ENCODE data around the gene SASH3. TPM values are rescaled to one million over a fixed set of nuclear protein-coding genes. Genes with fewer than 3 reads are reported as not detected.

Gene SASH3
- total RNA-seq, 1 experiment from 2014 or later, result 0.42 TPM

DNA sequence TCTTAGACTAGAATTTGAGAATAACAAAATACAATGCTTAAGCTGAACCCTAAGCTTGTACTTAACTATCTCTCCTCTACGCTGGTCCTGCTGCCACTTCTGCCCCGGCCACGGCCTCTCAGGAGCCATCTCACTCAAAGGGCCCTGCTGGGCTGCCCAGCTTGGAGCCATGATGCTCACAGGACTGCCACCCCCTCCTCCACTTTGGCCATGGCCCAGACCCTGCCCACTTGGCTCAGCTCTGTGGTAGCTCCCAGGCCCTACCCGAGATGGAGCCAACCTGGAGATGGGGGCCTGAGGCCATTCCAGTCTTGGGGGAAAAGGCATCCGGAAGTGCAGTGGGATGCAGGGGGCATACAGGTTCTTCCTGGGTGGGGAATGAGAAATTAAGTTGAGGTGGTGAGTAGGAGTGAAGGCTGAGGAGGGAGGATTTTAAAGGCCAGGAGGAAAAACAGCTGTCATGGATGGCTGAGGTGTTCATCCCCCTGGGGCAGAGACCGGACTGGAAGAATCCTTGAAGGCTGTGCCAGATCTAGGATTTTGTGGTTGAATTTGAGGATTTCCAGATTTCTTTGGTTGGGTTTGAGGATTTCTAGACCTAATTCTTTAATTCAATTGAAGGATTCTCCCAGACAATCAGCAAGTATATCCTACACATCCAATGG lies 824 bp downstream of the SASH3 start:
- H3K4me3 ChIP-seq (replicated peaks in 1 of 2; ENCODE audit: low read depth in 1 of 2, low read length in 2 of 2), result no peak overlapping the region
- ATAC-seq (no peak), DNase-seq (ENCODE audit: low read depth, low spot score) (no peak)
- no peak overlapping the region for H3K4me2 ChIP-seq (ENCODE audit: low read length)
- no peaks in the 10 kb centered on the region for H3K4me1 ChIP-seq (ENCODE audit: control insufficient read depth in 1 of 2, insufficient read depth in 2 of 2, low read length in 2 of 2)
- ChIA-PET RAD21 (ENCODE audit: low non-redundant PET in 1 of 2, low total read pairs in 2 of 2, uncharacterized antibody in 2 of 2, unreplicated experiment in 2 of 2) (no interaction called here), POLR2A (no interaction called here), CTCF (no interaction called here)
- intact Hi-C loops (cut with micrococcal nuclease), result no loop called here
- no peak overlapping the region for H3K9ac ChIP-seq (ENCODE audit: low read length)
- H3K9me3 ChIP-seq (ENCODE audit: control insufficient read depth in 1 of 2, insufficient read depth in 1 of 2, low read depth in 1 of 2, low read length in 2 of 2), result no peaks in the 10 kb centered on the region
- no TSS peak for BruUV-seq (replicated peaks)
- H3K9me2 ChIP-seq (ENCODE audit: insufficient read depth), result no peaks in the 10 kb centered on the region
- no peaks in the 10 kb centered on the region for H4K20me1 ChIP-seq (ENCODE audit: insufficient read depth)
- H3K79me2 ChIP-seq (ENCODE audit: insufficient read depth, low read length), result no peaks in the 10 kb centered on the region
- no peak overlapping the region for H3K27ac ChIP-seq (ENCODE audit: low read depth, low read length)
- H3K36me3 ChIP-seq (ENCODE audit: control insufficient read depth in 1 of 2, insufficient read depth in 2 of 2, low read length in 2 of 2), result no peaks in the 10 kb centered on the region
- TF ChIP-seq EGR1 (IDR thresholded peaks at IDR 0.05; ENCODE audit: low read depth), result no peak
- no peak for TF ChIP-seq SRF (IDR thresholded peaks at IDR 0.05; ENCODE audit: low read depth)
- TF ChIP-seq RAD21 (IDR thresholded peaks at IDR 0.05; ENCODE audit: low read depth), result no peak
- TF ChIP-seq EZH2phosphoT487 (IDR thresholded peaks at IDR 0.05; ENCODE audit: borderline replicate concordance), result no peak
- TF ChIP-seq, protein P1, sequence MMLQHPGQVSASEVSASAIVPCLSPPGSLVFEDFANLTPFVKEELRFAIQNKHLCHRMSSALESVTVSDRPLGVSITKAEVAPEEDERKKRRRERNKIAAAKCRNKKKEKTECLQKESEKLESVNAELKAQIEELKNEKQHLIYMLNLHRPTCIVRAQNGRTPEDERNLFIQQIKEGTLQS (IDR thresholded peaks at IDR 0.05), result no peak
- no peak for TF ChIP-seq SP1 (IDR thresholded peaks at IDR 0.05; ENCODE audit: low read depth)
- no peak for TF ChIP-seq CEBPB (IDR thresholded peaks at IDR 0.05; ENCODE audit: low read depth)
- no peak for TF ChIP-seq ELF1 (IDR thresholded peaks at IDR 0.05; ENCODE audit: borderline replicate concordance, low read depth)
- no peak for TF ChIP-seq SIN3A (IDR thresholded peaks at IDR 0.05; ENCODE audit: low read depth)
- no peak for TF ChIP-seq CBX3 (IDR thresholded peaks at IDR 0.05; ENCODE audit: low read depth)
- TF ChIP-seq, protein P2, sequence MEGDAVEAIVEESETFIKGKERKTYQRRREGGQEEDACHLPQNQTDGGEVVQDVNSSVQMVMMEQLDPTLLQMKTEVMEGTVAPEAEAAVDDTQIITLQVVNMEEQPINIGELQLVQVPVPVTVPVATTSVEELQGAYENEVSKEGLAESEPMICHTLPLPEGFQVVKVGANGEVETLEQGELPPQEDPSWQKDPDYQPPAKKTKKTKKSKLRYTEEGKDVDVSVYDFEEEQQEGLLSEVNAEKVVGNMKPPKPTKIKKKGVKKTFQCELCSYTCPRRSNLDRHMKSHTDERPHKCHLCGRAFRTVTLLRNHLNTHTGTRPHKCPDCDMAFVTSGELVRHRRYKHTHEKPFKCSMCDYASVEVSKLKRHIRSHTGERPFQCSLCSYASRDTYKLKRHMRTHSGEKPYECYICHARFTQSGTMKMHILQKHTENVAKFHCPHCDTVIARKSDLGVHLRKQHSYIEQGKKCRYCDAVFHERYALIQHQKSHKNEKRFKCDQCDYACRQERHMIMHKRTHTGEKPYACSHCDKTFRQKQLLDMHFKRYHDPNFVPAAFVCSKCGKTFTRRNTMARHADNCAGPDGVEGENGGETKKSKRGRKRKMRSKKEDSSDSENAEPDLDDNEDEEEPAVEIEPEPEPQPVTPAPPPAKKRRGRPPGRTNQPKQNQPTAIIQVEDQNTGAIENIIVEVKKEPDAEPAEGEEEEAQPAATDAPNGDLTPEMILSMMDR (IDR thresholded peaks at IDR 0.05 in 2 of 3, conservative IDR thresholded peaks at IDR 0.05 in 1 of 3; ENCODE audit: borderline replicate concordance in 1 of 3, insufficient read depth in 1 of 3, low read depth in 2 of 3, low read length in 2 of 3), result no peak
- TF ChIP-seq FOSL1 (IDR thresholded peaks at IDR 0.05; ENCODE audit: low read depth), result no peak
- TF ChIP-seq POLR2A (IDR thresholded peaks at IDR 0.05; ENCODE audit: borderline replicate concordance, extremely low read depth, insufficient read depth, insufficient read length), result no peak
- TF ChIP-seq, protein P3, sequence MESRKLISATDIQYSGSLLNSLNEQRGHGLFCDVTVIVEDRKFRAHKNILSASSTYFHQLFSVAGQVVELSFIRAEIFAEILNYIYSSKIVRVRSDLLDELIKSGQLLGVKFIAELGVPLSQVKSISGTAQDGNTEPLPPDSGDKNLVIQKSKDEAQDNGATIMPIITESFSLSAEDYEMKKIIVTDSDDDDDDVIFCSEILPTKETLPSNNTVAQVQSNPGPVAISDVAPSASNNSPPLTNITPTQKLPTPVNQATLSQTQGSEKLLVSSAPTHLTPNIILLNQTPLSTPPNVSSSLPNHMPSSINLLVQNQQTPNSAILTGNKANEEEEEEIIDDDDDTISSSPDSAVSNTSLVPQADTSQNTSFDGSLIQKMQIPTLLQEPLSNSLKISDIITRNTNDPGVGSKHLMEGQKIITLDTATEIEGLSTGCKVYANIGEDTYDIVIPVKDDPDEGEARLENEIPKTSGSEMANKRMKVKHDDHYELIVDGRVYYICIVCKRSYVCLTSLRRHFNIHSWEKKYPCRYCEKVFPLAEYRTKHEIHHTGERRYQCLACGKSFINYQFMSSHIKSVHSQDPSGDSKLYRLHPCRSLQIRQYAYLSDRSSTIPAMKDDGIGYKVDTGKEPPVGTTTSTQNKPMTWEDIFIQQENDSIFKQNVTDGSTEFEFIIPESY (IDR thresholded peaks at IDR 0.05; ENCODE audit: extremely low read depth, insufficient replicate concordance, low read length), result no peak
- no peaks in the 10 kb centered on the region for H3K27me3 ChIP-seq (ENCODE audit: insufficient read depth, low read length)
- H2AFZ ChIP-seq (ENCODE audit: low read depth, low read length, poor library complexity, severe bottlenecking), result no peak overlapping the region

Data from HCT116 (cell line).